ENCODE results near the gene NSG1. TPM values are rescaled to one million over a fixed set of nuclear protein-coding genes. Genes with fewer than 3 reads are reported as not detected.
"Not testable (repeated sequence)": the region's sequence is repeated elsewhere in the genome, so short reads cannot be mapped to it uniquely, and the experiment has no call there.

NSG1 gene
- total and polyA plus RNA-seq, 5 experiments from 2014 or later = 28.1 to 68.0 (median 66.1) TPM

DNA sequence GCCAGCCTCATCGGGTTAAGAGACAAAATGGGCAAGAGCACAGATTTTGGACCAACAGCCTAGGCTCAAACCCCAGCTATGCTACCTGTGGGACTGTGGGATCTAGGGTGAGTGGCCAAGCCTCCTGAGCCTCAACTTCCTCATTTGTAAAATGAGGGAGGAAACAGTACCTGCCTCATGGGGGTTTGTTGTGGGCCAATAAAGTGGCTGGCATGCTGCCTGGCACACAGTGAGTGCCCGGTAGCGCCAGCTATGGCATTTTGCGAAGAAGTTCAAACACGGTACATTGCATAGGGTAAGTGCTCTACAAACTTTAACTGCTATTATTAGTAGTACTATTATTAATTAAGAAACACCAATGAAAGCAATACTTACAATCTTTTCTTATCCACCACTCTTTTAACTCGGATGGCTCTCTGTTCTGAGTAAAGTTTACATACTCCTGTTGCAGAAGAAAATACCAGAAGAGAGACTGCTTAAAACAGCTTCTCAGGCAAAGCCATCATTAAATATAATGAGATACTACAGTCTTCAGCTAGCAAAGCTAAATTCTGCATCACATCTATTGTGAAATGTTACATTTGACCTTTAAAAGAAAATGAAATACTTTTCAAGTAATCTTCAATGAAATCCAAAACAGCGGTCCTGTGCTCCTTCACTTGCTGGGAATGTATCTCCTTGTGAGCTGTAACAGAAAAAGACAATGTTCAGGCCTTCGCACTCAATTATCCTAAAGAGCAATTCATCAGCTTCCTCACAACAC lies 70.1 kb downstream of the NSG1 start:
- ATAC-seq (no peak), DNase-seq (no peak)
- H3K27me3 Mint-ChIP-seq = no peaks in the 10 kb centered on the region
- no peak overlapping the region for H3K27ac Mint-ChIP-seq
- H3K4me1 Mint-ChIP-seq = peaks cover 7 to 14% (median 10%) of the 10 kb centered on the region in 4 donors
- no peaks in the 10 kb centered on the region for H3K9me3 Mint-ChIP-seq
- H3K4me3 Mint-ChIP-seq = no peak overlapping the region
- H3K36me3 Mint-ChIP-seq = peaks cover 9 to 70% (median 19%) of the 10 kb centered on the region in 3 donors
- POLR2A ChIA-PET = no interaction called here

DNA sequence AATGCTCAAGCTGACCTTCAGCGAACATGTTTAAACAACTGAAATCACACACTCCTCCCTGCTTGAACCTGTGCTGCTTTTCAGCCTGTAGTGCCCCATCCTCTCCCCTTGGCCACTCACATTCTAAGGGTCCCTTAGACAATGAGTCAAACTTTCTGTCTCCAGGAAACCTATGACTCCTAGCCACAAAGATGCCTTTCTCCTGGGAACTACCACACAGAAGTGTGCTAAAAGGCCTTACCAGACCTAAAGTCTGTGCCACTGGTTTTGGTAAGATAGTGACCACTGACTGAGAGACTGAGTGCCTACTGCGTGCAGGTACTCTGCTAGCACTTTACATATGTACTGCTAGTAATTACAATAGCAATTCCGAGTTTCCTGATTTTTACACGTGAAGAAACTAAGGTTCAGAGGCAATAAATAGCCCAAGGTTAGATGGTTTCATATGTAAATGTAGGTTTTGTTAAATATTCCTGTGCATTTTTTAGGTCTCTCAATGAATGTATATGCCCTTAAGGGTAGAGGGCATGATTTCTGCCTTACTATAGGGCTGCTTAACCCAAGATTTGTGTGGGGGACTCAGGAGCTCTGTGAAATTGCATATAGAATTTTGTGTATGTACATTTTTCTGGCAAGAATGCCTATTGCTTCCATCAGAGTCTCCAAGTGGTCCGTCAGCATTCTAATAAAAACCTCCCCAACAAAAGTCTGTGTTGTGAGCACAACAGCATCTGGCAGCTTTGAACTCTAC lies 71.1 kb downstream of the NSG1 start:
- Mint-ChIP-seq H3K9me3 (no peaks in the 10 kb centered on the region), H3K4me1 (peaks cover 10 to 22% (median 17%) of the 10 kb centered on the region in 4 donors), H3K36me3 (peaks cover 5 to 60% (median 15%) of the 10 kb centered on the region in 3 donors), H3K27ac (no peak overlapping the region), H3K27me3 (no peaks in the 10 kb centered on the region), H3K4me3 (no peak overlapping the region)
- DNase-seq = no peak
- ATAC-seq = no peak
- POLR2A ChIA-PET = no interaction called here

DNA sequence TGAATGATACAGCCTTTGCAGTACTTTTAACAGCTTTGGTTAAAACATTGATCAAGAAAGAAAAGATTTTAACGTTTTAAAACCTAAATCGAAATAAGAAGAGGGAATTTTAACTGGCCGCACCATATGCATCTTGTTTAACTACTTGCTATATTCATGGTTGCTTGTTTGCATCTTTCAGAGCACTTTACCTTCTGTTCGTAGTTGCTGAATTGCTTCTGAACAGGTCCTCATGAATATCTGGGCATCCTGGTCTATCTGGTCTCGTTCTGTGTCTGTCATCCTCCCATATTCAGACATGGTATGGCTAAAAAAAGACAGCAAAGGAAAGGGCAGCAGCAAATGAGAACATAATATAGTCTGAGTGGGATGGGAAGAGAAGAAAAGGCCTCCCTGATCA lies 72.3 kb downstream of the NSG1 start:
- POLR2A ChIA-PET = no interaction called here
- Mint-ChIP-seq H3K36me3 (peaks cover 5 to 53% (median 15%) of the 10 kb centered on the region in 3 donors), H3K27ac (peak overlapping the region in 2 of 10 donors; percentile 76 to 86), H3K9me3 (no peaks in the 10 kb centered on the region), H3K4me1 (peaks cover 10 to 25% (median 21%) of the 10 kb centered on the region in 4 donors), H3K4me3 (no peak overlapping the region), H3K27me3 (no peaks in the 10 kb centered on the region)
- DNase-seq = no peak
- ATAC-seq = no peak

DNA sequence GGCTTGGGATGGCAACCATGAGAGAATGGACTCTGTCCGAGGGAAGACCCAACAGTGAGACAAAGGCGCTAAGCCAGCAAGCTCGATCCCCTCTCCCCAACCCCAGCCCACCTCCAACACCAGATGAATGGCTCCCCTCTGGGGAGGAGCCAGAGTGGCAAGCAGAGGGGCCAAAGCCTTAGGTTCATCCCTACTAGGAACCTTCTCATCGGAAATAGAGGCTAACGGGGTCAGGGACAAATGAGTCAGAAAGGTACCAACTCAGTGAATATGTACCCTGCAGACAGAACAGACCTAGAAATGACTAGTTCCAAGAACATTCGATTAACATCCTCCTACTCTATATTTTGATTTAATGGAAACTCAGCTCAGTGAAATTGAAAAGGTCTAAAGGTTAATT lies 73.9 kb downstream of the NSG1 start:
- Mint-ChIP-seq H3K27me3 (no peaks in the 10 kb centered on the region), H3K36me3 (peaks cover 16 to 57% (median 23%) of the 10 kb centered on the region in 3 donors), H3K4me3 (no peak overlapping the region), H3K4me1 (peaks cover 18 to 34% (median 30%) of the 10 kb centered on the region in 4 donors), H3K27ac (peak overlapping the region in 6 of 10 donors; percentile 15 to 94 (median 72)), H3K9me3 (peaks cover 0 to 10% (median 5%) of the 10 kb centered on the region in 9 donors)
- POLR2A ChIA-PET = no interaction called here
- ATAC-seq (no peak), DNase-seq (no peak)

- peaks cover 0 to 13% (median 5%) of the 10 kb centered on the region in 9 donors for H3K9me3 Mint-ChIP-seq
- POLR2A ChIA-PET = no interaction called here
- H3K27me3 Mint-ChIP-seq = no peaks in the 10 kb centered on the region
- DNase-seq (no peak), ATAC-seq (no peak)
- no peak overlapping the region for H3K4me3 Mint-ChIP-seq
- peak overlapping the region in 6 of 10 donors; percentile 49 to 94 (median 85) for H3K27ac Mint-ChIP-seq
- H3K4me1 Mint-ChIP-seq = peaks cover 21 to 34% (median 32%) of the 10 kb centered on the region in 4 donors
- H3K36me3 Mint-ChIP-seq = peaks cover 20 to 58% (median 24%) of the 10 kb centered on the region in 3 donors
Observed at GRCh38 chr4:4461178-4461577, 74.3 kb downstream of the NSG1 start.

GRCh38 chr4:4461850-4462249 lies 74.9 kb downstream of the NSG1 start:
- Mint-ChIP-seq H3K27me3 (no peaks in the 10 kb centered on the region), H3K27ac (peak overlapping the region; percentile 68 to 94 (median 82)), H3K9me3 (peaks cover 0 to 19% (median 5%) of the 10 kb centered on the region in 9 donors), H3K36me3 (peaks cover 25 to 58% (median 29%) of the 10 kb centered on the region in 3 donors), H3K4me1 (peaks cover 25 to 36% (median 33%) of the 10 kb centered on the region in 4 donors), H3K4me3 (peak overlapping the region in 7 of 10 donors; percentile 6 to 68 (median 60))
- ATAC-seq (peak; percentile 79 to 90), DNase-seq (peak in 7 of 10 donors; percentile 5 to 67 (median 36))
- POLR2A ChIA-PET = no interaction called here

DNA sequence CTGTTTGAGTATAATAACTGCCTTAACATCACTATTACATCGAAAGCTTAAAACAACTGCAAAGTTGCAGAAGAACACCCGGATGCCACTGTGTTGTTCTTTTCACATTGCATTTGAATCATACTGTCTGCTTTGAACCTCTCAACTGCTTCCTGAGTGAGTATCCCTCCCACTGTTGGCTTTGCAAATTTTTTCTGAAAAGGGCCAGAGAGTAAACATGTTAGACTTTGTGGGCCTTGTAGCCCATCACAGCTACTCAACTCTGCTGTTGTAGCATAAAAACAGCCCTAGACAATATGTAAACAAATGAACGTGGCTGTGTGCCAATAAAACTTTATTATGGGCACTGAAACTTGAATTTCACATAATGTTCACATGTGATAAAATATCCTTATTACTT lies 76.1 kb downstream of the NSG1 start:
- H3K27me3 Mint-ChIP-seq = no peaks in the 10 kb centered on the region
- peaks cover 0 to 19% (median 5%) of the 10 kb centered on the region in 9 donors for H3K9me3 Mint-ChIP-seq
- peaks cover 32 to 58% (median 34%) of the 10 kb centered on the region in 3 donors for H3K36me3 Mint-ChIP-seq
- POLR2A ChIA-PET = interaction anchor here (1.2 to 1.3 kb wide), 2 partner anchors 77 to 114 kb away, joined by 3 to 4 read pairs; no protein-coding TSS in a partner anchor
- peak overlapping the region in 5 of 10 donors; percentile 4 to 68 (median 8) for H3K4me3 Mint-ChIP-seq
- H3K4me1 Mint-ChIP-seq = peaks cover 25 to 37% (median 35%) of the 10 kb centered on the region in 4 donors
- peak in 2 of 10 donors; percentile 1 to 14 for DNase-seq
- ATAC-seq = peak in 1 of 2 donors; percentile 23
- peak overlapping the region in 8 of 10 donors; percentile 0 to 94 (median 68) for H3K27ac Mint-ChIP-seq

DNA sequence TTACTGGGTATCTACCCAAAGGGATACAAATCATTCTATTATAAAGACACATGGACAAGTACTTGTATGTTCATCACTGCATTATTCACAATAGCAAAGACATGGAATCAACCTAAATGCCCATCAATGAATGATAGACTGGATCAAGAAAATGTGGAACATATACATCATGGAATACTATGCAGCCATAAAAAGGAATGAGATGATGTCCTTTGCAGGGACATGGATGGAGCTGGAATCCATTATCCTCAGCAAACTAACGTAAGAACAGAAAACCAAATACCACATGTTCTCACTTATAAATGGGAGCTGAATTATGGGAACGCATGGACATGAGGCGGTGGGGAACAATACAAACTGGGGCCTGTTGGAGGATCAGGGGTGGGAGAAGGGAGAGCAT lies 78.3 kb downstream of the NSG1 start:
- Mint-ChIP-seq H3K36me3 (peaks cover 36 to 61% (median 47%) of the 10 kb centered on the region in 3 donors), H3K4me1 (peaks cover 25 to 37% (median 30%) of the 10 kb centered on the region in 4 donors), H3K9me3 (peaks cover 0 to 19% (median 5%) of the 10 kb centered on the region in 9 donors), H3K27ac (peak overlapping the region in 4 of 10 donors; percentile 20 to 87 (median 60))
- H3K27me3 Mint-ChIP-seq, DNase-seq, H3K4me3 Mint-ChIP-seq, ATAC-seq, POLR2A ChIA-PET: not testable (repeated sequence)

Other genes starting within 250 kb of the NSG1 start
- not detected for gene OTOP1, start 160.2 kb upstream of the NSG1 start, total RNA-seq
- not detected for gene OTOP1, start 160.2 kb upstream of the NSG1 start, polyA plus RNA-seq
- gene TMEM128, start 138.9 kb upstream of the NSG1 start, total RNA-seq = 10 to 100 TPM; 20.9 to 26.1 TPM
- 10 to 100 TPM; 35.2 to 43.0 (median 38.4) TPM for gene TMEM128, start 138.9 kb upstream of the NSG1 start, polyA plus RNA-seq
- 10 to 100 TPM; 35.7 to 36.6 TPM for gene LYAR, start 96.9 kb upstream of the NSG1 start, total RNA-seq
- 10 to 100 TPM; 32.2 to 65.8 (median 35.6) TPM for gene LYAR, start 96.9 kb upstream of the NSG1 start, polyA plus RNA-seq
- 10 to 100 TPM; 12.0 to 13.1 TPM for gene ZBTB49, start 96.9 kb upstream of the NSG1 start, total RNA-seq
- gene ZBTB49, start 96.9 kb upstream of the NSG1 start, polyA plus RNA-seq = 1 to 10 TPM; 3.2 to 4.5 (median 3.9) TPM
- 10 to 100 TPM; 23.6 to 24.9 TPM for gene STX18, start 154.9 kb downstream of the NSG1 start, total RNA-seq
- gene STX18, start 154.9 kb downstream of the NSG1 start, polyA plus RNA-seq = 10 to 100 TPM; 20.0 to 21.5 (median 20.2) TPM

Measured in naive thymus-derived CD8-positive, alpha-beta T cell (primary cell).